Measurements from ENCODE around the gene TNK2. TPM values are rescaled to one million over a fixed set of nuclear protein-coding genes. Genes with fewer than 3 reads are reported as not detected.
"Not testable (repeated sequence)": the region's sequence is repeated elsewhere in the genome, so short reads cannot be mapped to it uniquely, and the experiment has no call there.

Gene TNK2
- total RNA-seq, 1 donor from 2014 or later, result 39.1 TPM

DNA sequence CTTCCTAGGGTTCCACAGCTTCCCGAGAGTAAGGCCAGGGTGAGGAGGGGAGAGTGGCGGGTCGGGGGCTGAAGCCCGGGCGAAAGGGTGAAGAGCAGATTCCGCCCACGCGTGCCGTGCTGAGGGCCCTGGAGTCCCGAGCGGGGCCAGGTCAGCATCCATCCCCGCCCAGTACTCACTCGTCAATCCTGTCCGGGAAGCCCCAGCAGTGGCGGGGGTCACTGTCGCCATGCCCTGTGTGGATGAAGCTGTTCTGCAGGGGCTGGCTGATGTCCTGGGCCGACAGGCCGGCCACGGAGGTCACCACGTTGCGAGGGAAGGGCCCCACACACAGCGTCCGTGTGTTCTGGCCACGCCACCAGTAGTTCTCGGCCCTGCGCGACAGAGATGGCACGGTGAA is 36.3 kb downstream of the TNK2 start:
- no peaks in the 10 kb centered on the region for H3K27me3 Mint-ChIP-seq (ENCODE audit: low read depth, unreplicated experiment)
- Histone ChIP-seq H3K27me3 (ENCODE audit: insufficient read depth, low read length) (no peaks in the 10 kb centered on the region), H3K9ac (ENCODE audit: low read length) (no peak overlapping the region), H3K9me3 (ENCODE audit: insufficient read depth, low read depth, low read length) (no peaks in the 10 kb centered on the region), H3K79me2 (ENCODE audit: insufficient read depth, low read length) (peaks cover 7% of the 10 kb centered on the region), H3K36me3 (ENCODE audit: insufficient read depth, low read length) (no peaks in the 10 kb centered on the region), H2AFZ (ENCODE audit: low read depth, low read length) (no peak overlapping the region), H3K4me2 (ENCODE audit: low read length) (no peak overlapping the region), H3K27ac (ENCODE audit: low read depth, low read length) (no peak overlapping the region), H4K20me1 (ENCODE audit: insufficient read depth, low read length) (peaks cover 10% of the 10 kb centered on the region), H3K4me3 (ENCODE audit: insufficient read depth, low read depth, low read length) (no peak overlapping the region), H3K4me1 (ENCODE audit: insufficient read depth, low read length) (peaks cover 5% of the 10 kb centered on the region)
- TF ChIP-seq EZH2 (IDR thresholded peaks at IDR 0.05; ENCODE audit: insufficient read depth, low read length), result no peak
- TF ChIP-seq, protein P1, sequence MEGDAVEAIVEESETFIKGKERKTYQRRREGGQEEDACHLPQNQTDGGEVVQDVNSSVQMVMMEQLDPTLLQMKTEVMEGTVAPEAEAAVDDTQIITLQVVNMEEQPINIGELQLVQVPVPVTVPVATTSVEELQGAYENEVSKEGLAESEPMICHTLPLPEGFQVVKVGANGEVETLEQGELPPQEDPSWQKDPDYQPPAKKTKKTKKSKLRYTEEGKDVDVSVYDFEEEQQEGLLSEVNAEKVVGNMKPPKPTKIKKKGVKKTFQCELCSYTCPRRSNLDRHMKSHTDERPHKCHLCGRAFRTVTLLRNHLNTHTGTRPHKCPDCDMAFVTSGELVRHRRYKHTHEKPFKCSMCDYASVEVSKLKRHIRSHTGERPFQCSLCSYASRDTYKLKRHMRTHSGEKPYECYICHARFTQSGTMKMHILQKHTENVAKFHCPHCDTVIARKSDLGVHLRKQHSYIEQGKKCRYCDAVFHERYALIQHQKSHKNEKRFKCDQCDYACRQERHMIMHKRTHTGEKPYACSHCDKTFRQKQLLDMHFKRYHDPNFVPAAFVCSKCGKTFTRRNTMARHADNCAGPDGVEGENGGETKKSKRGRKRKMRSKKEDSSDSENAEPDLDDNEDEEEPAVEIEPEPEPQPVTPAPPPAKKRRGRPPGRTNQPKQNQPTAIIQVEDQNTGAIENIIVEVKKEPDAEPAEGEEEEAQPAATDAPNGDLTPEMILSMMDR (IDR thresholded peaks at IDR 0.05; ENCODE audit: insufficient read depth, low read depth, low read length), result no peak
- no peak overlapping the region for H3K27ac Mint-ChIP-seq (ENCODE audit: unreplicated experiment)
- peaks cover 9% of the 10 kb centered on the region for H3K4me1 Mint-ChIP-seq (ENCODE audit: low read depth, unreplicated experiment)
- H3K36me3 Mint-ChIP-seq (ENCODE audit: low read depth, unreplicated experiment), result peaks cover 13% of the 10 kb centered on the region
- DNase-seq (ENCODE audit: low read depth) (no peak), FAIRE-seq (no peak)
- H3K4me3 Mint-ChIP-seq (ENCODE audit: unreplicated experiment), result no peak overlapping the region
- no peaks in the 10 kb centered on the region for H3K9me3 Mint-ChIP-seq (ENCODE audit: unreplicated experiment)

DNA sequence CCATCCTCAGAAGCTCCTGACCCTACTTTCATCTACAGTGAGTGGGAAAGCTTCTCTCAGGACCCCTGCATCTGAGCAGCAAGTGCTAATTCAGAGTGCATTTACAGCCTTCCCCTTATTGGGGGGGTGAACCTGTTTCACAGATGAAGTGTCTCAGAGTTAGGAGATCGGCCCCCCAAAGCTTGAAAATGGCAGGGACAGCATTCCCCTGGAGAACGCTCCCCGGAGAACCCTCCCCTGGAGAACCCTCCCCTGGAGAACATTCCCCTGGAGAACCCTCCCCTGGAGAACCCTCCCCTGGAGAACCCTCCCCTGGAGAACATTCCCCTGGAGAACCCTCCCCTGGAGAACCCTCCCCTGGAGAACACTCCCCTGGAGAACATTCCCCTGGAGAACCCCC is 36.7 kb downstream of the TNK2 start:
- not testable (repeated sequence) for FAIRE-seq; H3K9me3 Mint-ChIP-seq (ENCODE audit: unreplicated experiment); H3K27ac Mint-ChIP-seq (ENCODE audit: unreplicated experiment); H3K27me3 ChIP-seq (ENCODE audit: insufficient read depth, low read length); H3K9me3 ChIP-seq (ENCODE audit: insufficient read depth, low read depth, low read length); DNase-seq (ENCODE audit: low read depth); H3K27ac ChIP-seq (ENCODE audit: low read depth, low read length); H3K27me3 Mint-ChIP-seq (ENCODE audit: low read depth, unreplicated experiment); H3K4me2 ChIP-seq (ENCODE audit: low read length); H3K36me3 ChIP-seq (ENCODE audit: insufficient read depth, low read length); H3K79me2 ChIP-seq (ENCODE audit: insufficient read depth, low read length); H3K4me1 ChIP-seq (ENCODE audit: insufficient read depth, low read length); H3K4me3 Mint-ChIP-seq (ENCODE audit: unreplicated experiment); H3K9ac ChIP-seq (ENCODE audit: low read length); H4K20me1 ChIP-seq (ENCODE audit: insufficient read depth, low read length); H3K4me1 Mint-ChIP-seq (ENCODE audit: low read depth, unreplicated experiment); H2AFZ ChIP-seq (ENCODE audit: low read depth, low read length); H3K4me3 ChIP-seq (ENCODE audit: insufficient read depth, low read depth, low read length)
- peaks cover 11% of the 10 kb centered on the region for H3K36me3 Mint-ChIP-seq (ENCODE audit: low read depth, unreplicated experiment)

GRCh38 chr3:195870937-195871336 is 37.4 kb downstream of the TNK2 start:
- H3K9me3 Mint-ChIP-seq (ENCODE audit: unreplicated experiment), result no peaks in the 10 kb centered on the region
- no peak overlapping the region for H3K4me3 ChIP-seq (ENCODE audit: insufficient read depth, low read depth, low read length)
- peaks cover 5% of the 10 kb centered on the region for H3K4me1 ChIP-seq (ENCODE audit: insufficient read depth, low read length)
- H3K27me3 ChIP-seq (ENCODE audit: insufficient read depth, low read length), result no peaks in the 10 kb centered on the region
- no peak overlapping the region for H3K27ac Mint-ChIP-seq (ENCODE audit: unreplicated experiment)
- H3K4me1 Mint-ChIP-seq (ENCODE audit: low read depth, unreplicated experiment), result peaks cover 4% of the 10 kb centered on the region
- no peak overlapping the region for H3K27ac ChIP-seq (ENCODE audit: low read depth, low read length)
- no peak overlapping the region for H3K9ac ChIP-seq (ENCODE audit: low read length)
- peaks cover 7% of the 10 kb centered on the region for H4K20me1 ChIP-seq (ENCODE audit: insufficient read depth, low read length)
- FAIRE-seq (no peak), DNase-seq (ENCODE audit: low read depth) (no peak)
- no peaks in the 10 kb centered on the region for H3K36me3 ChIP-seq (ENCODE audit: insufficient read depth, low read length)
- H3K27me3 Mint-ChIP-seq (ENCODE audit: low read depth, unreplicated experiment), result no peaks in the 10 kb centered on the region
- no peak overlapping the region for H3K4me3 Mint-ChIP-seq (ENCODE audit: unreplicated experiment)
- no peak overlapping the region for H2AFZ ChIP-seq (ENCODE audit: low read depth, low read length)
- H3K79me2 ChIP-seq (ENCODE audit: insufficient read depth, low read length), result peaks cover 4% of the 10 kb centered on the region
- peaks cover 10% of the 10 kb centered on the region for H3K36me3 Mint-ChIP-seq (ENCODE audit: low read depth, unreplicated experiment)
- TF ChIP-seq EZH2 (IDR thresholded peaks at IDR 0.05; ENCODE audit: insufficient read depth, low read length), result no peak
- TF ChIP-seq, protein P1 (IDR thresholded peaks at IDR 0.05; ENCODE audit: insufficient read depth, low read depth, low read length), result no peak
- no peak overlapping the region for H3K4me2 ChIP-seq (ENCODE audit: low read length)
- H3K9me3 ChIP-seq (ENCODE audit: insufficient read depth, low read depth, low read length), result no peaks in the 10 kb centered on the region
